ENCODE measurements around the gene CRYGB.

DNA sequence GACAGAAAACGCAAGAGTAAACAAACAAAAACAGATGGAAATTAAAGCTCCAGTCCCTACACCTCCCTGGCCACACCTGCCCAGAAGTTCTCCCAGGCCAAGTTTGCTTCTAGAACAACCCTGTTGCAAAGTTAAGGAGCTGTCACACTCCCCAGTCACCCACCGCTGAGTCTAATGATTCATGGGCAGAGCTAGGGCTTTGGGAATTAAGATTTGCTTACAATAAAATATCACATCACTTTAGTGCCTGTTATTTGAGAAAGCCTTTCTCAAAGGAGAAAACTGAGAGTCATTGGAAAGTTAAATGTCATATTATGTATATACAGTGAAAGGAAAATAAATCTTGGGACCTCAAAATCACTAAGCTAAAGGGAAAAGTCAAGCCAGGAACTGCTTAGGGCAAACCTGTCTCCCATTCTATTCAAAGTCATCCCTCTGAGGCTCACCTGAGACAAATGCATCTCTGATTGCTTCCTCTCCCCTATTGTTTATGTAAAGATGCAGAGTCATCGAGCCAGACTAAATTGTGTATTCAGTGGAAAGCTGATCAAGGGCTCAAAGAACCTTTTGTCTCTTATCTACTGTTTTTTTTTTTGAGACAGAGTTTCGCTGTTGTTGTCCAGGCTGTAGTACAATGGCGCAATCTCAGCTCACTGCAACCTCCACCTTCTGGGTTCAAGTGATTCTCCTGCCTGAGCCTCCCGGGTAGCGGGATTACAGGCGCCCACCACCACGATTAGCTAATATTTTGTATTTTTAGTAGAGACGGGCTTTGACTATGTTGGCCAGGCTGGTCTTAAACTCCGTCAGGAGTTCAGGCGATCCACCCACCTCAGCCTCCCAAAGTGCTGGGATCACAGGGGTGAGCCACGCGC, 2.8 kb downstream of the CRYGB start:
- TF ChIP-seq POLR2AphosphoS5 (IDR thresholded peaks at IDR 0.05; ENCODE audit: low read depth, low read length): no peak
- TF ChIP-seq, protein P1, sequence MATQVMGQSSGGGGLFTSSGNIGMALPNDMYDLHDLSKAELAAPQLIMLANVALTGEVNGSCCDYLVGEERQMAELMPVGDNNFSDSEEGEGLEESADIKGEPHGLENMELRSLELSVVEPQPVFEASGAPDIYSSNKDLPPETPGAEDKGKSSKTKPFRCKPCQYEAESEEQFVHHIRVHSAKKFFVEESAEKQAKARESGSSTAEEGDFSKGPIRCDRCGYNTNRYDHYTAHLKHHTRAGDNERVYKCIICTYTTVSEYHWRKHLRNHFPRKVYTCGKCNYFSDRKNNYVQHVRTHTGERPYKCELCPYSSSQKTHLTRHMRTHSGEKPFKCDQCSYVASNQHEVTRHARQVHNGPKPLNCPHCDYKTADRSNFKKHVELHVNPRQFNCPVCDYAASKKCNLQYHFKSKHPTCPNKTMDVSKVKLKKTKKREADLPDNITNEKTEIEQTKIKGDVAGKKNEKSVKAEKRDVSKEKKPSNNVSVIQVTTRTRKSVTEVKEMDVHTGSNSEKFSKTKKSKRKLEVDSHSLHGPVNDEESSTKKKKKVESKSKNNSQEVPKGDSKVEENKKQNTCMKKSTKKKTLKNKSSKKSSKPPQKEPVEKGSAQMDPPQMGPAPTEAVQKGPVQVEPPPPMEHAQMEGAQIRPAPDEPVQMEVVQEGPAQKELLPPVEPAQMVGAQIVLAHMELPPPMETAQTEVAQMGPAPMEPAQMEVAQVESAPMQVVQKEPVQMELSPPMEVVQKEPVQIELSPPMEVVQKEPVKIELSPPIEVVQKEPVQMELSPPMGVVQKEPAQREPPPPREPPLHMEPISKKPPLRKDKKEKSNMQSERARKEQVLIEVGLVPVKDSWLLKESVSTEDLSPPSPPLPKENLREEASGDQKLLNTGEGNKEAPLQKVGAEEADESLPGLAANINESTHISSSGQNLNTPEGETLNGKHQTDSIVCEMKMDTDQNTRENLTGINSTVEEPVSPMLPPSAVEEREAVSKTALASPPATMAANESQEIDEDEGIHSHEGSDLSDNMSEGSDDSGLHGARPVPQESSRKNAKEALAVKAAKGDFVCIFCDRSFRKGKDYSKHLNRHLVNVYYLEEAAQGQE (IDR thresholded peaks at IDR 0.05; ENCODE audit: insufficient read depth in 1 of 2, low read depth in 2 of 2, low read length in 2 of 2): no peak
